Ascending aorta (tissue), 2 donors: Measurements from ENCODE around the gene FASLG. TPM values are rescaled to one million over a fixed set of nuclear protein-coding genes. Genes with fewer than 3 reads are reported as not detected.
"Not testable (repeated sequence)": the region's sequence is repeated elsewhere in the genome, so short reads cannot be mapped to it uniquely, and the experiment has no call there.

Experiments
- DNase-seq, 2 donors: peaks; one replicate each; pipeline ENCODE4 v3.0.0-alpha.2; 2019; ENCODE audit warnings: low spot score in 2 of 2
- H3K27ac ChIP-seq, 2 donors: fragments of 200-600 bp; sonication (generic); one replicate each; pipeline ENCODE4 v1.5.1; 2016 to 2017; ENCODE audit warnings: mild to moderate bottlenecking in 1 of 2
- H3K27me3 ChIP-seq: fragments of 200-600 bp; sonication (generic); one replicate; pipeline ENCODE4 v1.5.1; 2017
- H3K36me3 ChIP-seq, 2 donors: fragments of 200-600 bp; sonication (generic); one replicate each; pipeline ENCODE4 v1.5.1; 2016
- H3K4me1 ChIP-seq, 2 donors: fragments of 200-600 bp; sonication (generic); one replicate each; pipeline ENCODE4 v1.5.1; 2016 to 2017; ENCODE audit warnings: mild to moderate bottlenecking in 1 of 2
- H3K4me3 ChIP-seq, 2 donors: fragments of 200-600 bp; sonication (generic); one replicate each; pipeline ENCODE4 v1.5.1; 2016 to 2017; ENCODE audit warnings: mild to moderate bottlenecking in 1 of 2
- H3K9me3 ChIP-seq, 2 donors: fragments of 200-600 bp; sonication (generic); one replicate each; pipeline ENCODE4 v1.5.1; 2016
- CTCF ChIP-seq, 3 experiments: fragments of 200-600 bp in 2 of 3; fragments of 450-650 bp in 1 of 3; sonication (generic) in 2 of 3; IDR thresholded peaks; one replicate each; pipeline ENCODE4 v1.5.1; 2016 to 2019; ENCODE audit warnings: antibody characterized with exemption in 3 of 3, mild to moderate bottlenecking in 1 of 3, moderate library complexity in 1 of 3
- intact Hi-C: fragments of 100-400 bp; cut with DNase I; formaldehyde crosslinking; loops from one replicate; pipeline ENCODE4 v1.15.1; 2023
- total RNA-seq: library from RNA; depleted of rRNA; stranded (reverse); fragments of >200 nt; gene quantifications from one replicate; pipeline ENCODE4 v1.1.0, GENCODE V29; 2016

FASLG gene
- total RNA-seq, 1 donor from 2014 or later, result not detected

GRCh38 chr1:172682812-172683211, 23.9 kb downstream of the FASLG start:
- no peaks in the 10 kb centered on the region for H3K9me3 ChIP-seq
- no peaks in the 10 kb centered on the region for H3K27me3 ChIP-seq
- intact Hi-C loops, result no loop called here
- no peaks in the 10 kb centered on the region for H3K36me3 ChIP-seq
- H3K4me1 ChIP-seq, result no peaks in the 10 kb centered on the region
- no peak for DNase-seq
- H3K4me3 ChIP-seq, result no peak overlapping the region
- no peak for TF ChIP-seq CTCF (IDR thresholded peaks at IDR 0.05)
- no peak overlapping the region for H3K27ac ChIP-seq

- TF ChIP-seq CTCF (IDR thresholded peaks at IDR 0.05), result no peak
- no peaks in the 10 kb centered on the region for H3K9me3 ChIP-seq
- no peak for DNase-seq
- H3K36me3 ChIP-seq, result no peaks in the 10 kb centered on the region
- no peaks in the 10 kb centered on the region for H3K4me1 ChIP-seq
- no peaks in the 10 kb centered on the region for H3K27me3 ChIP-seq
- no peak overlapping the region for H3K4me3 ChIP-seq
- no peak overlapping the region for H3K27ac ChIP-seq
- intact Hi-C loops, result no loop called here
These were observed 27.2 kb downstream of the FASLG start for GRCh38 chr1:172686143-172686542.

DNA sequence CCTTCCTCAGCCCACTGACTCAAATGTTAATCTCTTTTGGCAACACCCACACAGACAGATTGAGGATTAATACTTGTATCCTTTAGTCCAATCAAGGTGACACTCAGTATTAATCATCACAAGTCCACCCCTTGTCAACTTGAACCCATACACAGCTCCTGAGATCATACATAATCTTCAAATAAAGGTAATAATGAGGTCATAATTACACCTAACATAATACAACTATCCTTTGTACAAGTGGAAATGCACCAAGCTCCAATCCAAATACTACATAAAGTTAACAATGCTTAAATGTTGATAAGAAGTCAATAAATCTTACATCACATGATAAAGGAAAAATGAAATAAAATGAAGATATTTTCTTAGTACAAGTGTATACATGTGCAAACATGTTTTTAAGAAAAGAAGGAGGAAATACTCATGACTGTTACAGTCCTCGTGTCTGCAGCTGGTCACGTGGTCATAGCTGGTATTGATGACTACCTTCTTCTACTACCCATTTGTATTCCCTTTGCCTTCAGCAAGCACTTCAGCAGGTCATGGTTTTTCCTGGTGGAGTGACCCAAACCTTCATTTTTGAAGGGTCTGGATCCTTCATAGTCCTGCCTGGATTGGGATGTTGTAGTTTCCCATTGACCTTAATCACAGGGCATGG, 29.7 kb downstream of the FASLG start:
- H3K27me3 ChIP-seq, intact Hi-C loops, H3K36me3 ChIP-seq, H3K27ac ChIP-seq, H3K4me1 ChIP-seq, H3K4me3 ChIP-seq, DNase-seq, H3K9me3 ChIP-seq: not testable (repeated sequence)

DNA sequence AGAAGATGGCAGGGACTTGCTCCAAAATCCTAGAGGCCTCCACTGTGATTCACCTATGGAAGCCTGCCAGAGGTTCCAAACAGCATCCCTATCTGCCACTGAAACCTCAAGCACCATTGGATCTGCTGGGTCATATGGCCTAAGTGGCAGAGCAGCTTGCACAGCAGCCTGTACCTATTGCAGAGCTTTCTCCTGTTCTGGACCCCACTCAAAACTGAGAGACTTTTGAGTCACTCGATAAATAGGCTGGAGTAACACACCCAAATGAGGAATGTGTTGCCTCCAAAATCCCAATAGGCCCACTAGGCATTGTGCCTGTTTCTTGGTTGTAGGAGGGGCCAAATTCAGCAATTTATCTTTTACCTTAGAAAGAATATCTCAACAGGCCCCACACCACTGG, 32.0 kb downstream of the FASLG start:
- intact Hi-C loops, H3K9me3 ChIP-seq, DNase-seq, H3K27me3 ChIP-seq, H3K36me3 ChIP-seq, H3K4me3 ChIP-seq, H3K27ac ChIP-seq, H3K4me1 ChIP-seq: not testable (repeated sequence)

DNA sequence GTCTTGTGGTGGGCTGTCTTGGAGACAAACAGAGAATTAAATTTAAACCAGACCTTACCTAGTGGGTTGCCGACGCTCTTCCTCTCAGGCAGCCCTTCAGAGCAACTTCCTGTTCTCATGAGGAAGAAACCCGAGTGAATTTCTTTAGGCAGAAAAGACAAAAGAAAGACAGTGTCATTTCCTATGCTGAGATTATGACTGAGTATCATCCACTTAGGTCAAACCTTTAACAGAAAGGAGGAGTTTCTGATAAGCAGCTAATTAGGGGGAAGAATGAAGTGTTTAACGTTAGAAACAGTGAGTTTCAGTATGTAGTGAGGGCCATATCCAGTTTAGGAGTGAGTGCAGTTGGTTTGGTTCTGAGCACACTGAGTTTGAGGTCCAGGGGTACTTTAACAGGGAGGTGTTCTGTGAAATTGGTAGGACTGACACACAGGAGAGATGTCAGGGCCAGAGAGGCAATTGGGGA, 38.7 kb downstream of the FASLG start:
- no peaks in the 10 kb centered on the region for H3K4me1 ChIP-seq
- TF ChIP-seq CTCF (IDR thresholded peaks at IDR 0.05), result no peak
- H3K36me3 ChIP-seq, result no peaks in the 10 kb centered on the region
- H3K27ac ChIP-seq, result no peak overlapping the region
- H3K4me3 ChIP-seq, result no peak overlapping the region
- H3K9me3 ChIP-seq, result no peaks in the 10 kb centered on the region
- H3K27me3 ChIP-seq, result no peaks in the 10 kb centered on the region
- no peak for DNase-seq
- intact Hi-C loops, result no loop called here

GRCh38 chr1:172698224-172698623, 39.3 kb downstream of the FASLG start:
- TF ChIP-seq CTCF (IDR thresholded peaks at IDR 0.05), result no peak
- intact Hi-C loops, result no loop called here
- no peaks in the 10 kb centered on the region for H3K27me3 ChIP-seq
- H3K27ac ChIP-seq, result no peak overlapping the region
- no peaks in the 10 kb centered on the region for H3K4me1 ChIP-seq
- DNase-seq, result no peak
- H3K4me3 ChIP-seq, result no peak overlapping the region
- no peaks in the 10 kb centered on the region for H3K36me3 ChIP-seq
- H3K9me3 ChIP-seq, result no peaks in the 10 kb centered on the region

DNA sequence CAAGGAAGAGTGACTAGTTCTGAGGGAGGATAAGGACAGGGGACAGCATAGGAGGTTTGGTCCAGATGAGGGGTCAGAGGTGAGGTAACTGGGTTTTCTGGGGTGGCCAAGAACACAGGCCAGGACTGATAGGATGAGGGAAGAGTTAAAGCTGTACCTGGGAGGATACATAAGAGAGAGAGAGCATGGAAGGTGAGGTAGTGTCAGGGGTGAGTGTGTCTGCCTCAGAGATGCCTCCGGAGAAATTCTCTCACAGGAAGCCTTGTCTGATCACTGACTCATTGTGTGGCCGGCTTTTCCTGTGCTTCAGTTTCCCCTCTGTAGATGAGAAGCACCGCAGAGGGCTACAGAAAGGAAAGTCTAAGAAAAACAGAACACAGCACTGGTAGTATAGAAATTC, 40.2 kb downstream of the FASLG start:
- Histone ChIP-seq H3K27me3 (no peaks in the 10 kb centered on the region), H3K27ac (no peak overlapping the region), H3K36me3 (no peaks in the 10 kb centered on the region), H3K4me1 (no peaks in the 10 kb centered on the region), H3K4me3 (no peak overlapping the region), H3K9me3 (no peaks in the 10 kb centered on the region)
- intact Hi-C loops, result no loop called here
- no peak for TF ChIP-seq CTCF (IDR thresholded peaks at IDR 0.05)
- DNase-seq, result peak; percentile 8 to 63
